Natural killer cell (primary cell): ENCODE data around the gene SELENOO. TPM values are rescaled to one million over a fixed set of nuclear protein-coding genes. Genes with fewer than 3 reads are reported as not detected.

Experiments
- ATAC-seq, 3 donors: fragments of 150-1000 bp in 2 of 3; fragments of 200-7000 bp in 1 of 3; cut with Tn5 transposase; 1 replicate in 1 of 3; 2 replicates in 2 of 3; pipeline ENCODE4 v1.10.0; 2021; ENCODE audit warnings: mild to moderate bottlenecking in 2 of 3, moderate library complexity in 2 of 3
- DNase-seq, 2 donors: peaks; one replicate each; pipeline versions ENCODE4 v3.0.0 to v3.0.0-alpha.2; 2013 to 2021; ENCODE audit warnings: mixed read lengths in 1 of 2
- H3K27ac ChIP-seq: one replicate; pipeline ENCODE4 v1.5.1; 2013; ENCODE audit warnings: mild to moderate bottlenecking, low read length
- H3K27me3 ChIP-seq: one replicate; pipeline ENCODE4 v1.6.1; 2013; ENCODE audit warnings: low read length; ENCODE audit not compliant: control insufficient read depth, insufficient read depth
- H3K36me3 ChIP-seq: one replicate; pipeline ENCODE4 v1.6.1; 2013; ENCODE audit warnings: low read length; ENCODE audit not compliant: control insufficient read depth, insufficient read depth
- H3K4me1 ChIP-seq: one replicate; pipeline ENCODE4 v1.6.1; 2013; ENCODE audit warnings: low read length; ENCODE audit not compliant: control insufficient read depth, insufficient read depth
- H3K4me3 ChIP-seq: one replicate; pipeline ENCODE4 v1.5.1; 2013; ENCODE audit warnings: low read length
- H3K9me3 ChIP-seq: one replicate; pipeline ENCODE4 v1.6.1; 2013; ENCODE audit warnings: low read length; ENCODE audit not compliant: control insufficient read depth, insufficient read depth
- H3K27ac Mint-ChIP-seq, 2 donors: one replicate each; pipeline ENCODE4 v1.8.0; 2022; ENCODE audit warnings: mild to moderate bottlenecking in 2 of 2, mixed read lengths in 2 of 2, moderate library complexity in 1 of 2
- H3K27me3 Mint-ChIP-seq, 2 donors: one replicate each; pipeline ENCODE4 v1.8.0; 2022; ENCODE audit warnings: low read depth in 2 of 2, mixed read lengths in 2 of 2
- H3K36me3 Mint-ChIP-seq: one replicate; pipeline ENCODE4 v1.8.0; 2022; ENCODE audit warnings: mixed read lengths
- H3K4me1 Mint-ChIP-seq, 2 donors: one replicate each; pipeline ENCODE4 v1.8.0; 2022; ENCODE audit warnings: mixed read lengths in 2 of 2
- H3K4me3 Mint-ChIP-seq: one replicate; pipeline ENCODE4 v1.8.0; 2022; ENCODE audit warnings: mild to moderate bottlenecking, moderate library complexity, mixed read lengths
- H3K9me3 Mint-ChIP-seq, 2 donors: one replicate each; pipeline ENCODE4 v1.8.0; 2022; ENCODE audit warnings: mixed read lengths in 2 of 2
- WGBS: methylation state at CpG from one replicate; pipeline ENCODE4 v1.1.7; 2013; ENCODE audit warnings: missing lambda C conversion rate; ENCODE audit not compliant: insufficient coverage; 5-methylcytosine and 5-hydroxymethylcytosine counted together
- intact Hi-C: fragments of 100-400 bp; cut with micrococcal nuclease; formaldehyde crosslinking; loops from one replicate; pipeline ENCODE4 v1.14.2; 2022
- total RNA-seq, 4 donors: library from RNA; stranded (reverse); fragments of 120-200 nt in 1 of 4; gene quantifications; one replicate each; pipeline versions ENCODE4 v1.2.3 to v1.2.4, GENCODE V29; 2013 to 2022
- TF ChIP-seq, protein P1 (sequence below): fragments of 200-600 bp; IDR thresholded peaks from one replicate; pipeline ENCODE4 v1.8.0; 2022; ENCODE audit warnings: antibody characterized with exemption

SELENOO gene
- total RNA-seq, 3 donors from 2014 or later (not counting 1 experiment from before 2014, with no cell fraction given), result 37.3 to 45.2 (median 37.6) TPM

DNA sequence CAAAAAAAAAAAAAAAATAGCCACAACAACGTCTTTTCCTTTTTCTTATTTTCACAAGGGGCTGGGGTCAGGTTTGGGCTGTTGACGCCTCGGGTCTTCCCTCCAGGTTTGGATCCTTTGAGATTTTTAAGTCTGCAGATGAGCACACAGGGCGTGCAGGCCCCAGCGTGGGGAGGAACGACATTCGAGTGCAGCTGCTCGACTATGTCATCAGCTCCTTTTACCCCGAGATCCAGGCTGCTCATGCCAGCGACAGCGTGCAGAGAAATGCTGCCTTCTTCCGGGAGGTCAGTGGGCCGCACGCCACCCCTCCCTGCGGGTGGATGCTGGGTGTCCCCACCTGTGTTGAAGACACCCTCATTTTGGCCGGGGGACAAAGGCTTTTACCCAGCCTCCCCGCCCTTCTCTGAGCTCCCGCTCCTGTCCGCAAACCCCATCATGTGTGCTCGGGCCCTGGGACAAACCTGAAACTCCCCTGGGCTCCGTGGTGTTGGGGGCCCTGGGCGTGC, 7.7 kb downstream of the SELENOO start:
- H3K36me3 Mint-ChIP-seq, result no peaks in the 10 kb centered on the region
- WGBS, result 93% methylated on average over 22 of the region's 22 CpGs
- H3K4me3 Mint-ChIP-seq, result no peak overlapping the region
- intact Hi-C loops, result loop anchor here (2.0 kb wide), 1 partner anchor 278 kb away; no protein-coding TSS in a partner anchor
- H3K4me3 ChIP-seq, result no peak overlapping the region
- H3K4me1 Mint-ChIP-seq, result peaks cover 20 to 21% of the 10 kb centered on the region in 2 donors
- TF ChIP-seq, protein P1, sequence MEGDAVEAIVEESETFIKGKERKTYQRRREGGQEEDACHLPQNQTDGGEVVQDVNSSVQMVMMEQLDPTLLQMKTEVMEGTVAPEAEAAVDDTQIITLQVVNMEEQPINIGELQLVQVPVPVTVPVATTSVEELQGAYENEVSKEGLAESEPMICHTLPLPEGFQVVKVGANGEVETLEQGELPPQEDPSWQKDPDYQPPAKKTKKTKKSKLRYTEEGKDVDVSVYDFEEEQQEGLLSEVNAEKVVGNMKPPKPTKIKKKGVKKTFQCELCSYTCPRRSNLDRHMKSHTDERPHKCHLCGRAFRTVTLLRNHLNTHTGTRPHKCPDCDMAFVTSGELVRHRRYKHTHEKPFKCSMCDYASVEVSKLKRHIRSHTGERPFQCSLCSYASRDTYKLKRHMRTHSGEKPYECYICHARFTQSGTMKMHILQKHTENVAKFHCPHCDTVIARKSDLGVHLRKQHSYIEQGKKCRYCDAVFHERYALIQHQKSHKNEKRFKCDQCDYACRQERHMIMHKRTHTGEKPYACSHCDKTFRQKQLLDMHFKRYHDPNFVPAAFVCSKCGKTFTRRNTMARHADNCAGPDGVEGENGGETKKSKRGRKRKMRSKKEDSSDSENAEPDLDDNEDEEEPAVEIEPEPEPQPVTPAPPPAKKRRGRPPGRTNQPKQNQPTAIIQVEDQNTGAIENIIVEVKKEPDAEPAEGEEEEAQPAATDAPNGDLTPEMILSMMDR, result no peak
- H3K36me3 ChIP-seq, result peaks cover 36% of the 10 kb centered on the region
- no peaks in the 10 kb centered on the region for H3K9me3 Mint-ChIP-seq
- ATAC-seq (no peak), DNase-seq (no peak)
- no peak overlapping the region for H3K27ac Mint-ChIP-seq
- H3K27ac ChIP-seq, result no peak overlapping the region
- no peaks in the 10 kb centered on the region for H3K9me3 ChIP-seq
- H3K27me3 ChIP-seq, result no peaks in the 10 kb centered on the region
- H3K4me1 ChIP-seq, result peaks cover 18% of the 10 kb centered on the region
- H3K27me3 Mint-ChIP-seq, result no peaks in the 10 kb centered on the region

DNA sequence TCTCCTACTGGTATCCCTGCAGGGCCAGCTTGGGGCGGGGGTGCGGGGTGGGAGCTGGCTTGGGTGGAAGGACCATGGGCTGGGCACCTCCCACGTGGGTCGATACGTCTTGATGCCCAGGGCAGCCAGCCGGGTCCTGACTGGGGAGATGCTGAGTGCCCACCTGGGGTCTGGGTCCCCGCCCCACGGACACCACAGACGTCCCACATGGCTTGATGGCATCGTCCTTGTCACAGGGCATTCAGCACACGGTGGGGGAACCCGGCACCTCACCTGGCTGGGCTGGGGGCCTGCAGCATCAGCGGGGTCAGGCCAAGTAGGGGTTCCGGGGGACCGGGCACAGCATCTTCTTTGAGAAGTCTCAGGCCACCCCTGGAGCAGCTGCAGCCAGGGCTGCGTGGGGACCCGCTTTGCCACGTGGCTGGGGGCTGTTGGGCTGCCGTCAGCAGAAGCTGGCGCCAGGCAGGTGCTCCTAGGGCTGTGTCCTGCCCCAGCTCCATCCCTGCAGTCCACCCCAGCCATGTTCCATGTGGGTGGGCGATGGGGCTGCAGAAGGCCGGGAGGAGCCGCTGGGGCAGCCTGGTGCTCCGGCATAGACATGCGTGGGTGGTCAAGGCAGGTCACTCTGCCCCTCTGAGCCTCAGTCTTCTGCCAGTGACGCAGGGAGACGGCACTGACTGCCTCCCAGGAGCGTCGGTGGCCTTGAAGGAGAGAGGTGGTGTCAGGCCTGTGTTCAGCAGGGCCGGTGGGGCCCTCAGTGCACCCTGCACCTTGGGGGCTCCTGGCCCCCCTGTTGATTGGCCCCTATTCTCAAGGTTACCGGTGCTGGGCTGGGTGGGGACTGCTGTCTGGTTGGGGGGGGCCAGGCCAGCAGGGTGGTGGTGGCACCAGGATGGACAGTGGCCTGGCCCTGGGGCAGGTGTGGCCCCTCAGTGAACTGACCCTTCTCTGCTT, 8.4 kb downstream of the SELENOO start:
- DNase-seq (no peak), ATAC-seq (peak; percentile 19 to 42 (median 33))
- peaks cover 38% of the 10 kb centered on the region for H3K36me3 ChIP-seq
- H3K36me3 Mint-ChIP-seq, result no peaks in the 10 kb centered on the region
- TF ChIP-seq, protein P1, result no peak
- peaks cover 15 to 16% of the 10 kb centered on the region in 2 donors for H3K4me1 Mint-ChIP-seq
- H3K27ac Mint-ChIP-seq, result peak overlapping the region; percentile 38 to 70
- no peak overlapping the region for H3K4me3 ChIP-seq
- H3K9me3 ChIP-seq, result no peaks in the 10 kb centered on the region
- no peaks in the 10 kb centered on the region for H3K27me3 Mint-ChIP-seq
- no peaks in the 10 kb centered on the region for H3K27me3 ChIP-seq
- intact Hi-C loops, result loop anchor here (1.0 to 2.0 kb wide), 2 partner anchors 60 to 278 kb away; no protein-coding TSS in a partner anchor
- no peak overlapping the region for H3K27ac ChIP-seq
- no peaks in the 10 kb centered on the region for H3K9me3 Mint-ChIP-seq
- H3K4me3 Mint-ChIP-seq, result no peak overlapping the region
- WGBS, result 87% methylated on average over 31 of the region's 31 CpGs
- peaks cover 18% of the 10 kb centered on the region for H3K4me1 ChIP-seq

DNA sequence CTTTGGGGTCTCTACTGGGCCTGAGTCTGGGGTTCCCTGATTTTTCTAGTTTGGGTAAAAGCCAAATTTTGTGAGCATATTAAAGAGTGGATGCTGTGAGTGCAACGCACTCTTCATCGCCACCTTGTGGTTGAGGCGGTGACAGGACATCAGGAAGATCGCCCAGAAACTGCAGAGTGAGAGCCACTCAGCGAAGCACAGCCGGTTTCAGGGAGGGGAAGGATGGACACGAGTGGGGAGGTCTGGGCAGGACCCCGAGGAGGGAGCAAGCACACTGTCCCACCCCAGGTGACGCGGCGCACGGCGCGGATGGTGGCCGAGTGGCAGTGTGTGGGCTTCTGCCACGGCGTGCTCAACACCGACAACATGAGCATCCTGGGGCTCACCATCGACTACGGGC, 9.1 kb downstream of the SELENOO start:
- Mint-ChIP-seq H3K36me3 (no peaks in the 10 kb centered on the region), H3K27ac (peak overlapping the region; percentile 38 to 70), H3K9me3 (no peaks in the 10 kb centered on the region), H3K4me3 (no peak overlapping the region), H3K27me3 (no peaks in the 10 kb centered on the region), H3K4me1 (peaks cover 14% of the 10 kb centered on the region in 2 donors)
- Histone ChIP-seq H3K36me3 (peaks cover 40% of the 10 kb centered on the region), H3K9me3 (no peaks in the 10 kb centered on the region), H3K4me1 (peaks cover 16% of the 10 kb centered on the region), H3K27ac (no peak overlapping the region), H3K4me3 (no peak overlapping the region), H3K27me3 (no peaks in the 10 kb centered on the region)
- TF ChIP-seq, protein P1, result peak; percentile 73
- DNase-seq (peak; percentile 72 to 90), ATAC-seq (peak; percentile 80 to 94 (median 83))
- WGBS, result 67% methylated on average over 20 of the region's 20 CpGs
- intact Hi-C loops, result loop anchor here (1.0 to 2.0 kb wide), 2 partner anchors 61 to 279 kb away; no protein-coding TSS in a partner anchor
